Measurements from ENCODE around the gene DPP9. TPM values are rescaled to one million over a fixed set of nuclear protein-coding genes. Genes with fewer than 3 reads are reported as not detected.

The DPP9 gene
- total RNA-seq, 2 experiments from 2014 or later, result 89.0 to 92.1 TPM

- POLR2A ChIA-PET, result no interaction called here
- CTCF ChIA-PET, result interaction anchor here (0.6 kb wide), 1 partner anchor 15 kb away, joined by 4 read pairs; no protein-coding TSS in a partner anchor
Observed at GRCh38 chr19:4647676-4648644, 75.7 kb downstream of the DPP9 start.

- ChIA-PET POLR2A (interaction anchor here (0.6 kb wide), 2 partner anchors 9 to 54 kb away, joined by 3 read pairs; no protein-coding TSS in a partner anchor), CTCF (no interaction called here)
Observed at GRCh38 chr19:4645718-4646117, 77.9 kb downstream of the DPP9 start.

GRCh38 chr19:4642625-4643024, 81.0 kb downstream of the DPP9 start:
- CTCF ChIA-PET, result no interaction called here

GRCh38 chr19:4641132-4641531, 82.5 kb downstream of the DPP9 start:
- CTCF ChIA-PET, result interaction anchor here (0.7 to 1.0 kb wide), 3 partner anchors 9 to 74 kb away, joined by 3 to 4 read pairs (median 3); no protein-coding TSS in a partner anchor
- POLR2A ChIA-PET, result interaction anchor here (0.6 kb wide), 1 partner anchor 157 kb away, joined by 3 read pairs; no protein-coding TSS in a partner anchor

More at GRCh38 chr19:4642625-4643024, 81.0 kb downstream of the DPP9 start:
- POLR2A ChIA-PET, result interaction anchor here (0.7 kb wide), 1 partner anchor 17 kb away, joined by 5 read pairs; no protein-coding TSS in a partner anchor

GRCh38 chr19:4640247-4641000, 83.2 kb downstream of the DPP9 start:
- ChIA-PET CTCF (interaction anchor here (0.5 to 1.0 kb wide), 3 partner anchors 8 to 475 kb away, joined by 3 to 4 read pairs (median 3); no protein-coding TSS in a partner anchor), POLR2A (interaction anchor here (0.5 to 0.6 kb wide), 2 partner anchors 93 to 190 kb away, joined by 6 to 8 read pairs; no protein-coding TSS in a partner anchor)

GRCh38 chr19:4639531-4640246, 84.0 kb downstream of the DPP9 start:
- CTCF ChIA-PET, result interaction anchor here (0.5 kb wide), 1 partner anchor 476 kb away, joined by 3 read pairs; no protein-coding TSS in a partner anchor
- POLR2A ChIA-PET, result interaction anchor here (0.5 to 0.6 kb wide), 2 partner anchors 92 to 191 kb away, joined by 6 to 8 read pairs; no protein-coding TSS in a partner anchor

- CTCF ChIA-PET, result interaction anchor here (3.3 kb wide), 1 partner anchor 70 kb away, joined by 44 read pairs; no protein-coding TSS in a partner anchor
- POLR2A ChIA-PET, result no interaction called here
Observed at GRCh38 chr19:4638828-4639530, 84.7 kb downstream of the DPP9 start, which contains the start of gene TNFAIP8L1. TSS of gene TNFAIP8L1 (plus strand) at chr19:4639516. CDS start at chr19:4651870, 12,354 bp downstream.

- POLR2A ChIA-PET, result no interaction called here
- CTCF ChIA-PET, result interaction anchor here (1.3 to 3.3 kb wide), 2 partner anchors 64 to 69 kb away, joined by 8 to 44 read pairs; no protein-coding TSS in a partner anchor
Observed at GRCh38 chr19:4638317-4638716, 85.3 kb downstream of the DPP9 start.

- CTCF ChIA-PET, result interaction anchor here (0.5 to 3.3 kb wide), 22 partner anchors 9 to 925 kb away, joined by 3 to 44 read pairs (median 5); partner anchors contain the start of genes LRG1 and SEMA6B
- POLR2A ChIA-PET, result interaction anchor here (0.5 kb wide), 2 partner anchors 8 to 1691 kb away, joined by 3 to 4 read pairs; no protein-coding TSS in a partner anchor
Observed at GRCh38 chr19:4636761-4637160, 86.9 kb downstream of the DPP9 start.

GRCh38 chr19:4636151-4636717, 87.4 kb downstream of the DPP9 start:
- ChIA-PET POLR2A (interaction anchor here (0.5 kb wide), 2 partner anchors 9 to 1691 kb away, joined by 3 to 4 read pairs; no protein-coding TSS in a partner anchor), CTCF (interaction anchor here (0.5 to 3.3 kb wide), 23 partner anchors 8 to 924 kb away, joined by 3 to 44 read pairs (median 4); partner anchors contain the start of genes LRG1 and SEMA6B)

GRCh38 chr19:4635754-4636116, 87.9 kb downstream of the DPP9 start:
- ChIA-PET POLR2A (no interaction called here), CTCF (interaction anchor here (0.6 to 3.3 kb wide), 20 partner anchors 8 to 161 kb away, joined by 3 to 44 read pairs (median 4); partner anchors contain the start of genes LRG1 and SEMA6B)

- ChIA-PET POLR2A (no interaction called here), CTCF (interaction anchor here (0.6 to 3.7 kb wide), 10 partner anchors 8 to 813 kb away, joined by 3 to 15 read pairs (median 6); no protein-coding TSS in a partner anchor)
Observed at GRCh38 chr19:4633140-4633967, 90.3 kb downstream of the DPP9 start.

Other genes with a start within 250 kb of the DPP9 start
- not detected for gene PLIN4, start 205.4 kb downstream of the DPP9 start, total RNA-seq
- gene PLIN5, start 188.6 kb downstream of the DPP9 start, total RNA-seq, result not detected
- gene LRG1, start 183.8 kb downstream of the DPP9 start, total RNA-seq, result under 1 TPM in 1 of 2 experiments, not detected in 1; 0.21 TPM
- gene SEMA6B, start 164.2 kb downstream of the DPP9 start, total RNA-seq, result not detected
- gene TNFAIP8L1, start 84.3 kb downstream of the DPP9 start, total RNA-seq, result 10 to 100 TPM in 1 of 2 experiments, 1 to 10 TPM in 1; 9.4 to 10.0 TPM
- gene MYDGF, start 53.5 kb downstream of the DPP9 start, total RNA-seq, result 10 to 100 TPM; 85.8 to 87.6 TPM
- 10 to 100 TPM; 22.0 to 23.6 TPM for gene FEM1A, start 67.9 kb upstream of the DPP9 start, total RNA-seq
- 10 to 100 TPM; 24.8 to 26.6 TPM for gene TICAM1, start 107.9 kb upstream of the DPP9 start, total RNA-seq
- gene PLIN3, start 143.8 kb upstream of the DPP9 start, total RNA-seq, result 10 to 100 TPM; 15.9 to 17.4 TPM
- gene ARRDC5, start 179.1 kb upstream of the DPP9 start, total RNA-seq, result under 1 TPM; 0.10 to 0.17 TPM
- 100 to 1,000 TPM; 228 to 239 TPM for gene UHRF1, start 185.7 kb upstream of the DPP9 start, total RNA-seq
- 10 to 100 TPM; 24.4 to 25.0 TPM for gene KDM4B, start 245.3 kb upstream of the DPP9 start, total RNA-seq

All from activated CD8-positive, alpha-beta memory T cell treated with anti-CD3 and anti-CD28 coated beads for 36 hours (primary cell).